HepG2 (cell line): Measurements from ENCODE around the gene ZBED5. TPM values are rescaled to one million over a fixed set of nuclear protein-coding genes. Genes with fewer than 3 reads are reported as not detected.

Experiments used
- ARNT ChIP-seq: fragments of 450-650 bp; IDR thresholded peaks from 2 replicates; pipeline ENCODE4 v1.6.1; 2017
- CBX1 ChIP-seq: IDR thresholded peaks from one replicate; pipeline ENCODE4 v1.6.1; 2016; ENCODE audit warnings: antibody characterized with exemption, low read depth
- CCAR2 ChIP-seq: fragments of 200-400 bp; formaldehyde crosslinking; optimal IDR thresholded peaks from 2 replicates; pipeline ENCODE3; 2018; ENCODE audit warnings: low read depth, mild to moderate bottlenecking, low read length, moderate library complexity
- FOXO4 ChIP-seq: sonication (generic); formaldehyde crosslinking; conservative IDR thresholded peaks from 2 replicates; pipeline ENCODE4 v1.8.1; 2023; ENCODE audit warnings: missing genetic modification reagents
- GRHL1 ChIP-seq: sonication (generic); formaldehyde crosslinking; conservative IDR thresholded peaks from 2 replicates; pipeline ENCODE4 v1.8.0; 2022; ENCODE audit warnings: missing genetic modification reagents
- HDAC2 ChIP-seq: sonication (generic); formaldehyde crosslinking; IDR thresholded peaks from 2 replicates; pipeline ENCODE4 v1.4.0; 2020; ENCODE audit warnings: missing genetic modification reagents
- KDM2A ChIP-seq: sonication (generic); formaldehyde crosslinking; IDR thresholded peaks from 2 replicates; pipeline ENCODE4 v1.4.0; 2020; ENCODE audit warnings: low read depth, missing genetic modification reagents, borderline replicate concordance
- NCOA2 ChIP-seq: sonication (generic); formaldehyde crosslinking; IDR thresholded peaks from 2 replicates; pipeline ENCODE4 v1.8.0; 2022; ENCODE audit warnings: inconsistent platforms
- NR2F6 ChIP-seq, 2 experiments: IDR thresholded peaks; 2 replicates each; pipeline ENCODE4 v1.6.1; 2016; ENCODE audit warnings: antibody characterized with exemption in 1 of 2, mild to moderate bottlenecking in 1 of 2
- RAD21 ChIP-seq: fragments of 450-650 bp; formaldehyde crosslinking; IDR thresholded peaks from 2 replicates; pipeline ENCODE4 v1.5.0; 2020; ENCODE audit warnings: mild to moderate bottlenecking
- RBM22 ChIP-seq: fragments of 200-400 bp; formaldehyde crosslinking; optimal IDR thresholded peaks from 2 replicates; pipeline ENCODE3; 2017; ENCODE audit warnings: mild to moderate bottlenecking, low read length, moderate library complexity
- RXRB ChIP-seq: IDR thresholded peaks from 2 replicates; pipeline ENCODE4 v1.6.1; 2016; ENCODE audit warnings: borderline replicate concordance, missing genetic modification reagents, missing compliant biosample characterization
- SMAD1 ChIP-seq: sonication (generic); formaldehyde crosslinking; IDR thresholded peaks from 2 replicates; pipeline ENCODE4 v1.4.0; 2020; ENCODE audit warnings: missing genetic modification reagents, low read depth, mild to moderate bottlenecking, borderline replicate concordance
- U2AF1 ChIP-seq: fragments of 200-400 bp; formaldehyde crosslinking; optimal IDR thresholded peaks from 2 replicates; pipeline ENCODE3; 2017; ENCODE audit warnings: mild to moderate bottlenecking, low read depth, low read length
- ZBTB2 ChIP-seq: sonication (generic); formaldehyde crosslinking; IDR thresholded peaks from 2 replicates; pipeline ENCODE4 v1.8.0; 2022; ENCODE audit warnings: low read depth, missing genetic modification reagents
- ZFX ChIP-seq: sonication (generic); formaldehyde crosslinking; IDR thresholded peaks from 2 replicates; pipeline ENCODE4 v1.4.0; 2020; ENCODE audit warnings: mild to moderate bottlenecking, low read depth, missing genetic modification reagents, moderate library complexity
- ZNF235 ChIP-seq: sonication (generic); formaldehyde crosslinking; IDR thresholded peaks from 2 replicates; pipeline ENCODE4 v1.8.1; 2023; ENCODE audit warnings: mild to moderate bottlenecking, missing genetic modification reagents, borderline replicate concordance
- ZNF253 ChIP-seq: sonication (generic); formaldehyde crosslinking; IDR thresholded peaks from 2 replicates; pipeline ENCODE4 v1.8.0; 2022; ENCODE audit warnings: mild to moderate bottlenecking, missing genetic modification reagents, borderline replicate concordance
- ZNF333 ChIP-seq: sonication (generic); formaldehyde crosslinking; IDR thresholded peaks from 2 replicates; pipeline ENCODE4 v1.4.0; 2020; ENCODE audit warnings: mild to moderate bottlenecking, missing genetic modification reagents, borderline replicate concordance
- ZNF639 ChIP-seq: conservative IDR thresholded peaks from 2 replicates; pipeline ENCODE4 v1.6.1; 2018; ENCODE audit warnings: missing genetic modification reagents
- ZNF737 ChIP-seq: sonication (generic); formaldehyde crosslinking; IDR thresholded peaks from 2 replicates; pipeline ENCODE4 v1.5.0; 2020; ENCODE audit warnings: missing genetic modification reagents, mild to moderate bottlenecking, borderline replicate concordance
- ZNF781 ChIP-seq: sonication (generic); formaldehyde crosslinking; IDR thresholded peaks from 2 replicates; pipeline ENCODE4 v1.5.1; 2020; ENCODE audit warnings: borderline replicate concordance, mild to moderate bottlenecking, missing genetic modification reagents; ENCODE audit errors: not compliant biosample characterization
- ZSCAN20 ChIP-seq: sonication (generic); formaldehyde crosslinking; IDR thresholded peaks from 2 replicates; pipeline ENCODE4 v1.4.0; 2020; ENCODE audit warnings: missing genetic modification reagents, mild to moderate bottlenecking, borderline replicate concordance
- ZSCAN31 ChIP-seq: sonication (generic); formaldehyde crosslinking; IDR thresholded peaks from 2 replicates; pipeline ENCODE4 v1.5.0; 2020; ENCODE audit warnings: low read depth, mild to moderate bottlenecking, missing genetic modification reagents
- polyA plus RNA-seq, 8 experiments: library from polyadenylated mRNA; depleted of rRNA in 3 of 8; stranded (reverse) in 7 of 8; unstranded in 1 of 8; fragments of >200 nt; fragmentation: Illumina TruSeq in 4 of 8; extraction: Trizol in 4 of 8; gene quantifications; 2 replicates each; pipeline versions ENCODE4 v1.2.1 to v1.2.3, GENCODE V29; 2011 to 2016; ENCODE audit warnings: low read depth in 4 of 8, missing spikeins in 1 of 8, mixed read lengths in 1 of 8; ENCODE audit not compliant: insufficient read depth in 1 of 8
- total RNA-seq, 5 experiments: library from RNA; depleted of rRNA; stranded (reverse); fragments of >200 nt; fragmentation: Illumina TruSeq; extraction: Trizol; gene quantifications; 2 replicates each; pipeline ENCODE4 v1.2.3, GENCODE V29; 2016; ENCODE audit warnings: low read depth in 1 of 5

ZBED5 gene
- total and polyA plus RNA-seq, 2 of the 13 experiments (the other 11 are each of a cell fraction or from before 2014, with no cell fraction given) = 18.2 to 38.6 TPM

GRCh38 chr11:10809373-10810160 is 48.3 kb downstream of the ZBED5 start (continued):
- TF ChIP-seq ZBTB2 (CRISPR knock-in tag) (no peak), ZNF781 (CRISPR knock-in tag) (peak; percentile 40), ZNF253 (CRISPR knock-in tag) (peak; percentile 49; the same call in 1 of the 2 replicates), CCAR2 (no peak), FOXO4 (CRISPR knock-in tag) (0 out of 2 replicates have a peak, but pooled peaks have one; percentile 31), ZNF333 (no peak), RXRB (CRISPR knock-in tag) (no peak), KDM2A (CRISPR knock-in tag) (peak; percentile 2; the same call in 1 of the 2 replicates), NR2F6 (IDR thresholded peaks at IDR 0.05) (no peak), NR2F6 (CRISPR knock-in tag; IDR thresholded peaks at IDR 0.05) (no peak), RBM22 (no peak), ZFX (peak; percentile 83; the same call in 1 of the 2 replicates), ZNF737 (CRISPR knock-in tag) (0 out of 2 replicates have a peak, but pooled peaks have one; percentile 21), ZSCAN20 (no peak), NCOA2 (CRISPR knock-in tag) (0 out of 2 replicates have a peak, but pooled peaks have one; percentile 3), GRHL1 (CRISPR knock-in tag) (no peak), CBX1 (no peak), ZNF639 (CRISPR knock-in tag) (no peak), ZSCAN31 (no peak), SMAD1 (CRISPR knock-in tag) (no peak), ZNF235 (CRISPR knock-in tag) (no peak), RAD21 (CRISPR knock-in tag) (no peak), HDAC2 (CRISPR knock-in tag) (peak; percentile 10; the same call in 1 of the 2 replicates), ARNT (no peak), U2AF1 (no peak)
